ENCODE measurements around the gene EEFSEC.

The EEFSEC gene

GRCh38 chr3:128446821-128447220 lies 293.5 kb downstream of the EEFSEC start:
- Histone ChIP-seq H3K27ac (replicated peaks; ENCODE audit: low read length) (no peak overlapping the region), H3K9me3 (replicated peaks in 1 of 2; ENCODE audit: control insufficient read depth in 2 of 2, insufficient read depth in 1 of 2, low read depth in 1 of 2, low read length in 2 of 2) (peaks cover 0 to 10% of the 10 kb centered on the region in 2 donors), H4K8ac (ENCODE audit: low read depth, low read length) (no peak overlapping the region), H2AK5ac (ENCODE audit: low read depth, low read length) (no peak overlapping the region), H3K79me1 (ENCODE audit: low read depth, low read length) (no peaks in the 10 kb centered on the region), H3K4me3 (ENCODE audit: low read length in 2 of 2) (no peak overlapping the region), H3K36me3 (replicated peaks in 1 of 2; ENCODE audit: control insufficient read depth in 2 of 2, insufficient read depth in 2 of 2, low read length in 2 of 2) (no peaks in the 10 kb centered on the region), H3K4me2 (ENCODE audit: insufficient read depth, low read length, poor library complexity, severe bottlenecking) (no peak overlapping the region), H2BK120ac (ENCODE audit: low read depth, low read length) (no peak overlapping the region), H3K23ac (ENCODE audit: low read depth, low read length, poor library complexity) (no peak overlapping the region), H3K4me1 (ENCODE audit: control insufficient read depth in 2 of 2, insufficient read depth in 1 of 2, low read depth in 1 of 2, low read length in 2 of 2) (no peaks in the 10 kb centered on the region), H2BK12ac (ENCODE audit: low read length) (no peak overlapping the region), H3K27me3 (ENCODE audit: control insufficient read depth in 3 of 3, insufficient read depth in 3 of 3, low read depth in 1 of 3, low read length in 3 of 3) (peaks cover 0 to 55% (median 2%) of the 10 kb centered on the region in 3 experiments), H2AFZ (ENCODE audit: low read length) (no peak overlapping the region), H4K91ac (ENCODE audit: low read depth, low read length, poor library complexity) (no peak overlapping the region), H2BK5ac (ENCODE audit: low read length) (no peak overlapping the region), H2BK15ac (ENCODE audit: low read length) (no peak overlapping the region), H3K4ac (ENCODE audit: low read length) (no peak overlapping the region), H3K14ac (ENCODE audit: low read length) (no peak overlapping the region), H3K18ac (ENCODE audit: low read length) (no peak overlapping the region), H3K9ac (ENCODE audit: low read depth, low read length, poor library complexity) (no peak overlapping the region)
- WGBS, 2 donors (ENCODE audit: extremely low coverage in 2 of 2, insufficient read length in 2 of 2, insufficient replicate concordance in 1 of 2): no CpG with 5 or more reads among the region's 1 CpG
- DNase-seq (ENCODE audit: low spot score): no peak

GRCh38 chr3:128447561-128448013 lies 294.3 kb downstream of the EEFSEC start:
- H3K36me3 ChIP-seq (replicated peaks in 1 of 2; ENCODE audit: control insufficient read depth in 2 of 2, insufficient read depth in 2 of 2, low read length in 2 of 2): no peaks in the 10 kb centered on the region

GRCh38 chr3:128448491-128448890 lies 295.2 kb downstream of the EEFSEC start:
- Histone ChIP-seq H2AFZ (ENCODE audit: low read length) (no peak overlapping the region), H4K91ac (ENCODE audit: low read depth, low read length, poor library complexity) (no peak overlapping the region)

More at GRCh38 chr3:128447561-128448013, 294.3 kb downstream of the EEFSEC start:
- Histone ChIP-seq H2BK15ac (ENCODE audit: low read length) (no peak overlapping the region), H4K8ac (ENCODE audit: low read depth, low read length) (no peak overlapping the region), H3K23ac (ENCODE audit: low read depth, low read length, poor library complexity) (no peak overlapping the region), H3K14ac (ENCODE audit: low read length) (no peak overlapping the region), H3K4ac (ENCODE audit: low read length) (no peak overlapping the region), H3K9ac (ENCODE audit: low read depth, low read length, poor library complexity) (no peak overlapping the region), H2BK5ac (ENCODE audit: low read length) (no peak overlapping the region), H3K4me1 (ENCODE audit: control insufficient read depth in 2 of 2, insufficient read depth in 1 of 2, low read depth in 1 of 2, low read length in 2 of 2) (no peaks in the 10 kb centered on the region), H3K27ac (replicated peaks; ENCODE audit: low read length) (no peak overlapping the region), H3K9me3 (replicated peaks in 1 of 2; ENCODE audit: control insufficient read depth in 2 of 2, insufficient read depth in 1 of 2, low read depth in 1 of 2, low read length in 2 of 2) (peaks cover 0 to 10% of the 10 kb centered on the region in 2 donors), H2BK120ac (ENCODE audit: low read depth, low read length) (no peak overlapping the region), H3K79me1 (ENCODE audit: low read depth, low read length) (no peaks in the 10 kb centered on the region), H2AK5ac (ENCODE audit: low read depth, low read length) (no peak overlapping the region), H2BK12ac (ENCODE audit: low read length) (no peak overlapping the region), H4K91ac (ENCODE audit: low read depth, low read length, poor library complexity) (no peak overlapping the region), H3K18ac (ENCODE audit: low read length) (no peak overlapping the region), H2AFZ (ENCODE audit: low read length) (no peak overlapping the region), H3K27me3 (ENCODE audit: control insufficient read depth in 3 of 3, insufficient read depth in 3 of 3, low read depth in 1 of 3, low read length in 3 of 3) (peaks cover 0 to 54% (median 2%) of the 10 kb centered on the region in 3 experiments), H3K4me3 (ENCODE audit: low read length in 2 of 2) (no peak overlapping the region), H3K4me2 (ENCODE audit: insufficient read depth, low read length, poor library complexity, severe bottlenecking) (no peak overlapping the region)
- WGBS, 2 donors (ENCODE audit: extremely low coverage in 2 of 2, insufficient read length in 2 of 2, insufficient replicate concordance in 1 of 2): no CpG with 5 or more reads among the region's 3 CpGs
- no peak for DNase-seq (ENCODE audit: low spot score)

GRCh38 chr3:128449111-128449638 lies 295.9 kb downstream of the EEFSEC start:
- Histone ChIP-seq H3K79me1 (ENCODE audit: low read depth, low read length) (no peaks in the 10 kb centered on the region), H3K4me3 (ENCODE audit: low read length in 2 of 2) (no peak overlapping the region), H2AK5ac (ENCODE audit: low read depth, low read length) (no peak overlapping the region), H3K4me2 (ENCODE audit: insufficient read depth, low read length, poor library complexity, severe bottlenecking) (no peak overlapping the region), H2BK120ac (ENCODE audit: low read depth, low read length) (no peak overlapping the region), H3K23ac (ENCODE audit: low read depth, low read length, poor library complexity) (no peak overlapping the region), H2BK15ac (ENCODE audit: low read length) (no peak overlapping the region), H2BK5ac (ENCODE audit: low read length) (no peak overlapping the region), H4K91ac (ENCODE audit: low read depth, low read length, poor library complexity) (no peak overlapping the region), H3K9ac (ENCODE audit: low read depth, low read length, poor library complexity) (no peak overlapping the region), H3K9me3 (replicated peaks in 1 of 2; ENCODE audit: control insufficient read depth in 2 of 2, insufficient read depth in 1 of 2, low read depth in 1 of 2, low read length in 2 of 2) (peaks cover 0 to 10% of the 10 kb centered on the region in 2 donors), H3K18ac (ENCODE audit: low read length) (peak overlapping the region; percentile 21), H3K14ac (ENCODE audit: low read length) (no peak overlapping the region), H2AFZ (ENCODE audit: low read length) (no peak overlapping the region), H3K27me3 (ENCODE audit: control insufficient read depth in 3 of 3, insufficient read depth in 3 of 3, low read depth in 1 of 3, low read length in 3 of 3) (peaks cover 0 to 60% (median 2%) of the 10 kb centered on the region in 3 experiments), H3K36me3 (replicated peaks in 1 of 2; ENCODE audit: control insufficient read depth in 2 of 2, insufficient read depth in 2 of 2, low read length in 2 of 2) (no peaks in the 10 kb centered on the region), H2BK12ac (ENCODE audit: low read length) (no peak overlapping the region), H3K4ac (ENCODE audit: low read length) (no peak overlapping the region), H3K27ac (replicated peaks; ENCODE audit: low read length) (no peak overlapping the region), H4K8ac (ENCODE audit: low read depth, low read length) (no peak overlapping the region), H3K4me1 (ENCODE audit: control insufficient read depth in 2 of 2, insufficient read depth in 1 of 2, low read depth in 1 of 2, low read length in 2 of 2) (no peaks in the 10 kb centered on the region)
- no peak for DNase-seq (ENCODE audit: low spot score)
- no CpG with 5 or more reads among the region's 6 CpGs for WGBS, 2 donors (ENCODE audit: extremely low coverage in 2 of 2, insufficient read length in 2 of 2, insufficient replicate concordance in 1 of 2)

More at GRCh38 chr3:128448491-128448890, 295.2 kb downstream of the EEFSEC start:
- Histone ChIP-seq H3K27me3 (ENCODE audit: control insufficient read depth in 3 of 3, insufficient read depth in 3 of 3, low read depth in 1 of 3, low read length in 3 of 3) (peaks cover 0 to 57% (median 2%) of the 10 kb centered on the region in 3 experiments), H4K8ac (ENCODE audit: low read depth, low read length) (no peak overlapping the region), H3K4me2 (ENCODE audit: insufficient read depth, low read length, poor library complexity, severe bottlenecking) (no peak overlapping the region), H3K4me1 (ENCODE audit: control insufficient read depth in 2 of 2, insufficient read depth in 1 of 2, low read depth in 1 of 2, low read length in 2 of 2) (no peaks in the 10 kb centered on the region), H2AK5ac (ENCODE audit: low read depth, low read length) (no peak overlapping the region), H3K14ac (ENCODE audit: low read length) (no peak overlapping the region), H3K9me3 (replicated peaks in 1 of 2; ENCODE audit: control insufficient read depth in 2 of 2, insufficient read depth in 1 of 2, low read depth in 1 of 2, low read length in 2 of 2) (peaks cover 0 to 10% of the 10 kb centered on the region in 2 donors), H2BK5ac (ENCODE audit: low read length) (no peak overlapping the region), H3K36me3 (replicated peaks in 1 of 2; ENCODE audit: control insufficient read depth in 2 of 2, insufficient read depth in 2 of 2, low read length in 2 of 2) (no peaks in the 10 kb centered on the region), H2BK15ac (ENCODE audit: low read length) (no peak overlapping the region), H3K23ac (ENCODE audit: low read depth, low read length, poor library complexity) (no peak overlapping the region), H3K79me1 (ENCODE audit: low read depth, low read length) (no peaks in the 10 kb centered on the region), H2BK120ac (ENCODE audit: low read depth, low read length) (no peak overlapping the region), H3K4me3 (ENCODE audit: low read length in 2 of 2) (no peak overlapping the region), H3K18ac (ENCODE audit: low read length) (peak overlapping the region; percentile 66), H3K9ac (ENCODE audit: low read depth, low read length, poor library complexity) (peak overlapping the region; percentile 1), H3K4ac (ENCODE audit: low read length) (no peak overlapping the region), H3K27ac (replicated peaks; ENCODE audit: low read length) (no peak overlapping the region), H2BK12ac (ENCODE audit: low read length) (no peak overlapping the region)
- DNase-seq (ENCODE audit: low spot score): no peak
- no CpG with 5 or more reads among the region's 6 CpGs for WGBS, 2 donors (ENCODE audit: extremely low coverage in 2 of 2, insufficient read length in 2 of 2, insufficient replicate concordance in 1 of 2)
